HUES64 (cell line): ENCODE data around the gene KCNH1.
"Not testable (repeated sequence)": the region's sequence is repeated elsewhere in the genome, so short reads cannot be mapped to it uniquely, and the experiment has no call there.

Experiments
- H3K27ac ChIP-seq: 2 replicates; pipeline ENCODE4 v1.7.0; 2013; ENCODE audit warnings: low read depth, low read length, inconsistent platforms
- H3K27me3 ChIP-seq: 2 replicates; pipeline ENCODE4 v1.6.1; 2013; ENCODE audit warnings: mild to moderate bottlenecking, low read length; ENCODE audit not compliant: insufficient read depth
- H3K36me3 ChIP-seq: 2 replicates; pipeline ENCODE4 v1.6.1; 2013; ENCODE audit warnings: mild to moderate bottlenecking, low read length; ENCODE audit not compliant: insufficient read depth
- H3K4me1 ChIP-seq: 2 replicates; pipeline ENCODE4 v1.6.1; 2013; ENCODE audit warnings: mild to moderate bottlenecking, low read length, moderate library complexity; ENCODE audit not compliant: insufficient read depth
- H3K4me3 ChIP-seq: 2 replicates; pipeline ENCODE4 v1.5.1; 2013; ENCODE audit warnings: mild to moderate bottlenecking, low read length, moderate library complexity
- H3K9ac ChIP-seq: 2 replicates; pipeline ENCODE4 v1.6.1; 2013; ENCODE audit warnings: mild to moderate bottlenecking, low read depth, low read length
- H3K9me3 ChIP-seq: 2 replicates; pipeline ENCODE4 v1.6.1; 2013; ENCODE audit warnings: low read depth, low read length; ENCODE audit not compliant: insufficient read depth
- WGBS: fragments of 150-250, 120-280 bp; methylation state at CpG from one replicate; pipeline ENCODE4 v1.1.7; 2013; ENCODE audit warnings: missing lambda C conversion rate; 5-methylcytosine and 5-hydroxymethylcytosine counted together

KCNH1 gene

DNA sequence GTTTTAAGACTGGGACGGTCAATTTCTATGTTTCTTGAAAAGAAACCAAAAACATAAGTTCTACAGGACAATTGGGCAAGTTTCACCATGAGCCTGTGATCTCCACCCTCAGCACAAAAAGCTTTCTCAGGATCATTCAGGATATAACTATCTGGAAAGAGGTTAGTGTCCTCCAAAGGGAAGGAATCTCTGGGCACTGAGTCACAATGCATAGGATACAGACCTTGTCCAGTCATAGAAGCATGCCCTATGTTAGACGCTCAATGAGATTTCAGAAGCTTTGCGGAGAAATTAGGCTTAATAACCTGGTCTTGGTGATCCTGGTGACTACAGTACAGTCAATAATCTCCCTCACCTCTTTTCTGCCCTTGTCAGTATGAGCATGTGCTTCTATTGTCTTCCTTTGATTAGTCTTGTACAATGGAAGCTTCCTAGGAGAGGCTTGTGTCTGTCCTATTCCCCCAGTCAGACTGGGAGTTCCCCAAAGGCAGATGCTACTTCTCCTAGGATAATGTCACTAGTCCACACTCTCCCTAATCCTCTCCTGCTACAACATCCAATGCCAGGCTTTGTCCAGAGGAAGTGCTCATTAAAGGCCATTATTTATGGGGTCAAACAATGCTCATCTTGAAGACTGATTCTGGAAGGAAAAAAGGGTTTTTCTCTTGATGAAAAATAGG, 97.4 kb downstream of the KCNH1 start:
- Histone ChIP-seq H3K4me1 (peaks cover 2% of the 10 kb centered on the region; the same call in 1 of the 2 replicates), H3K27me3 (no peaks in the 10 kb centered on the region), H3K9me3 (0 out of 2 replicates have a peak, but pooled peaks cover 4% of the 10 kb centered on the region), H3K36me3 (no peaks in the 10 kb centered on the region), H3K27ac (no peak overlapping the region), H3K4me3 (no peak overlapping the region), H3K9ac (no peak overlapping the region)
- WGBS, result 96% methylated on average over 3 of the region's 3 CpGs

DNA sequence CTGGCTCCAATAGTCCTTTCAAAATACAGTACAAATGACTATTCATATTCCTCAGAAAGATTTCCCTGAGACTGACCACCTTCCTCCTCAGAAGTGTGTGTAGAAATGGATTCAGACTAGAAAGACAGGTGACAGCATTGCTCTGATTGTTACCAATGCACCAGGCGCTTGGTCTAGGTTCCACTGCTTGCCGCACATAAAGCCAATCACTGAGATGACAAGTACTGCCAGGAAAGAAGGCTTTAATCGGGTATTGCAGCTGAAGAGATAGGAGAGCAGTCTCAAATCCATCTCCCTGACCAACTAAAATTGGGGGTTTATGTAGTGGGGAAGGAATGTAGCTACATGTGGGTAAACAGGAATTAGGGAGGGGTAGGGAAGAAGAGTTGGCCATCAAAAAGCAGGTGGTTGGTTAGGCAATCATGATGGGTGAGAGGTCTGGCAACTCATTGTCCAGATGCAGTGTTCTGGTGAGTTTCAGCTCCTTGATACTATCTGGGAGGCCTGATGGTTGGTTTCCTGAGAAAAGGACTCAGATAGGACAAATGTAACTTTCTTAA, 98.0 kb downstream of the KCNH1 start:
- H3K4me1 ChIP-seq, result peaks cover 2% of the 10 kb centered on the region; the same call in 1 of the 2 replicates
- H3K36me3 ChIP-seq, result no peaks in the 10 kb centered on the region
- no peak overlapping the region for H3K9ac ChIP-seq
- WGBS, result 95% methylated on average over 3 of the region's 3 CpGs
- H3K27me3 ChIP-seq, result no peaks in the 10 kb centered on the region
- H3K27ac ChIP-seq, result no peak overlapping the region
- 0 out of 2 replicates have a peak, but pooled peaks cover 4% of the 10 kb centered on the region for H3K9me3 ChIP-seq
- H3K4me3 ChIP-seq, result no peak overlapping the region

DNA sequence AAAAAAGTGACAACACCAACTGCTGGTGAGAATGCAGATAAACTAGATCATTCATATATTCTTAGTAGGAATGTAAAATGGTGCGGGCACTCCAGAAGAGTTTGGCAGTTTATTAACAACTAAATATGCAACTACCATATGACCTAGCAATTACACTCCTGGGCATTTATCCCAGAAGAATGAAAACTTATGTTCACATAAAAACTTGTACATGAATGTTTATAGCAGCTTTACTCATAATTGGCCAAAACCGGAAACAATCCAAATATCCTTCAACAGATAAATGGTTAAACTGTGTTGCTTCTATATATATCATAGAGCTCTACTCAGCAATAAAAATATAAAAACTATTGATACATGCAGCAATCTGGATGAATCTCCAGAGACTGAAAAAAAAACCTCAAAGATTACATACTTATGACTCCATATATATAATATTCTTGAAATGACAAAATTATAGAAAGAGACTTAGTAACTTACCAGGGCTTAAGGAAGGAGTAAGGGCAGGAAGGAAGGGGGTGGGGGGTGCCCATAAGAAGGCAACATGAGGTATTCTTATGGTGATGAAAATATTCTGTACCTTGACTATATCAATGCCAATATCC, 99.9 kb downstream of the KCNH1 start:
- WGBS, result 100% methylated on average over 1 of the region's 2 CpGs
- H3K9me3 ChIP-seq, result 0 out of 2 replicates have a peak, but pooled peaks cover under 1% of the 10 kb centered on the region
- no peak overlapping the region for H3K4me3 ChIP-seq
- no peak overlapping the region for H3K9ac ChIP-seq
- peaks cover 2% of the 10 kb centered on the region; the same call in 1 of the 2 replicates for H3K4me1 ChIP-seq
- no peak overlapping the region for H3K27ac ChIP-seq
- H3K36me3 ChIP-seq, result no peaks in the 10 kb centered on the region
- H3K27me3 ChIP-seq, result no peaks in the 10 kb centered on the region

DNA sequence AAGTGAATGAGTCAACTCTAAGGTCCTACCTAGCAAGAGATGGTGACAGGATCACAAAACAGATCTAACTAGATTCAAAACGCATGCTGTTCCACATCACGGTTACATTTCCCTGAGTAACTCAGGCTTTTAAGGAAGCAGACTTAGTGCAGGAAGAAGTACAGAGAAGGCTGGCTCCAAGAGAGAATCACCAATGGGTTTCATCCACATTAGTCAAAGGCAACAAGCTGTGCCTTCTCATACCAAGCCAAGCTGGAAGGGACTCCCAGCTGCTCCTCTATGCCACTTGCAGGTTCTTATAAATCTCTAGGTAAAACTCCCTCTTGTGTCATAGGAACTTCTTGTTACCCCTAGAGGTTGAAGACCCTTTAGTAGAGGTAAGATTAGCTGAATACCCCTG, 109.0 kb downstream of the KCNH1 start:
- H3K27ac ChIP-seq, result no peak overlapping the region
- H3K27me3 ChIP-seq, result no peaks in the 10 kb centered on the region
- H3K9me3 ChIP-seq, result no peaks in the 10 kb centered on the region
- no peaks in the 10 kb centered on the region for H3K36me3 ChIP-seq
- WGBS, result 90% methylated on average over 2 of the region's 2 CpGs
- H3K4me1 ChIP-seq, result no peaks in the 10 kb centered on the region
- H3K4me3 ChIP-seq, result no peak overlapping the region
- H3K9ac ChIP-seq, result no peak overlapping the region

DNA sequence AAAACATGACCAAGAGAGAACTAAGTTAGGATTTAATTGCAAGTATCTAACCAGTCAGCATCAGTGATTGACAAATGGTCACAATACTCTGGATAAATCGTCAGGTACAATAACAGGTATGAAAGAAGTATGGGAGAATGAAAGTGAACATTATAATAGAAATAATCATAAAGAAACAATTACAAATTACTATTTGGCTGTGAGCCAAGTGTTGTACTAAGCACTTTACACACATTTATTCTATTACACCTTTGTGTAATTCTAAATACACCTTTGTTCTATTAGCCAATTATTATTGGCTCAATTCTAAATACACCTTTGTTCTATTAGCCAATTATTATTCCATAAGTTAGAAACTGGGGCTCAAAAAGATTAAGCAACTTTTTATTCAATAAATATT, 114.7 kb downstream of the KCNH1 start:
- no peak overlapping the region for H3K27ac ChIP-seq
- no peaks in the 10 kb centered on the region for H3K9me3 ChIP-seq
- H3K36me3 ChIP-seq, result no peaks in the 10 kb centered on the region
- no CpG with 5 or more reads among the region's 1 CpG for WGBS
- H3K4me1 ChIP-seq, result no peaks in the 10 kb centered on the region
- no peak overlapping the region for H3K4me3 ChIP-seq
- no peaks in the 10 kb centered on the region for H3K27me3 ChIP-seq
- no peak overlapping the region for H3K9ac ChIP-seq

DNA sequence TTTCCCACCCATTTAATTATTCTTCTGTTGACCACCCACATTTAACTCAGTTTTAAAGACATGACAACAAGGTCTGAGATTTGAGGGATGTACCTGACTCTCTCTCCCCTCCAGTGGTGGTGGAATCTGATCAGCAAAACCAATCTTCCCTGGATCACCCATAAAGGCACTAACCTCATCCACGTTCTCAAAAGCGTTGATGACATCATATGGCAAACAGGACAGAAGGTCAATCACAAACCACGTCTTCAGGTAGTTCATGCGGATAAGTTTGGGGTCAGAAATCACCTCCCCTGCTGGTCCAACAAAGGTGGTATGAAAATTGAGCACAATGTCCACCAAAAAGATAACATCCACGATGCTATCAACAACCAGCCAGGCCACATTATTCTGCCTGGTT, 115.3 kb downstream of the KCNH1 start:
- H3K9me3 ChIP-seq, result no peaks in the 10 kb centered on the region
- no peak overlapping the region for H3K4me3 ChIP-seq
- H3K27ac ChIP-seq, result no peak overlapping the region
- no peaks in the 10 kb centered on the region for H3K4me1 ChIP-seq
- no peaks in the 10 kb centered on the region for H3K27me3 ChIP-seq
- 93% methylated on average over 5 of the region's 5 CpGs for WGBS
- no peak overlapping the region for H3K9ac ChIP-seq
- H3K36me3 ChIP-seq, result no peaks in the 10 kb centered on the region

DNA sequence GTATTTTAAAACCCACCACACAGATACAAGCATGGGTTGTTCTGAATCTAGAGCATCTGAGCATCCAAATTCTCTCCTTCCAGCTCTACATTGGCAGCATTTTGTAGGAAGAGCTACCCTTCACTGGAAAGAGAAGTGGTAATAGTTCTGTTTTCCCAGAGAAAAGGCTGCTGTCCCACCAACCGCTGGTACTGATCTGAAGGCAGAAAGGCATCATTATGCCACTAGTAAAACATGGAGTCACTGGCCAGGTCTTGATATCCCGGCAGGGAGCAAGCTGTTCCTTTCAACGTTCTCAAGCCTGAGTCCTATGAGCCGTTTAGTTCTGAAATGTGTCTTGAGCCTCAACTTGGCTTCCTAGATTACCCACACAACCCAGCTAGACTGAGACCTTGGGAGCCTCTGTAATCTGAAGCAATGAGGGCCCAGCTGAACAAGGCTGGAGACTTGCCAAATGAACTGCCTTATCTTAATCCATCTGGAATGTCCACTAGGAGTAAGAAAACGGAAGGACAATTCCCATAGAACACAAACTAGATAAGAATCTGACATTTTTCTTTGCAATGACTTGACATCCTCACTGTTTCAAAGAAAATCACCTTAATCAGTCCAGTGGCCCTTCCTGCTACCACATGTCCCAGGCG, 116.8 kb downstream of the KCNH1 start:
- H3K9ac ChIP-seq, result no peak overlapping the region
- no peaks in the 10 kb centered on the region for H3K27me3 ChIP-seq
- no peak overlapping the region for H3K4me3 ChIP-seq
- no peaks in the 10 kb centered on the region for H3K9me3 ChIP-seq
- no peaks in the 10 kb centered on the region for H3K4me1 ChIP-seq
- WGBS, result 70% methylated on average over 6 of the region's 6 CpGs
- H3K27ac ChIP-seq, result no peak overlapping the region
- no peaks in the 10 kb centered on the region for H3K36me3 ChIP-seq

DNA sequence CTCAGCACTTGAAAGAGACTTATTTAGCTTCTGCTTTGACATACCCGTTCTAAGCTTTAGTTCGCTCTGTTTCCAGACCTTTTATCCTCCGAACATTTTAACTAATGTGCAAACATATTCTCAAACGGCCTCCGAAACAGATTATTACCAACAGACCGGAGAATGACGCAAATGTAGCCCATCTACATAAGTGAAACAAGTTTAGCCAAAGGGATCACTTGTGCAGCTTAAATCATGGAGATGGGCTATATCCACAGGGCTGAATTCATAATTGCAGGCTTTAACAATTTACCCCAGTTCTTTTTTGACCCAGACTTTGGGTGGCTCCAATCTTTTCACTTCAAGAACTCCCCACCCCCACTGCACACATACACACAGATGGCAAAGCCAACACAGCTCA, 119.7 kb downstream of the KCNH1 start:
- Histone ChIP-seq H3K27ac (no peak overlapping the region), H3K4me1 (no peaks in the 10 kb centered on the region), H3K27me3 (no peaks in the 10 kb centered on the region), H3K36me3 (no peaks in the 10 kb centered on the region), H3K4me3 (no peak overlapping the region), H3K9ac (no peak overlapping the region), H3K9me3 (no peaks in the 10 kb centered on the region)
- 74% methylated on average over 7 of the region's 7 CpGs for WGBS

DNA sequence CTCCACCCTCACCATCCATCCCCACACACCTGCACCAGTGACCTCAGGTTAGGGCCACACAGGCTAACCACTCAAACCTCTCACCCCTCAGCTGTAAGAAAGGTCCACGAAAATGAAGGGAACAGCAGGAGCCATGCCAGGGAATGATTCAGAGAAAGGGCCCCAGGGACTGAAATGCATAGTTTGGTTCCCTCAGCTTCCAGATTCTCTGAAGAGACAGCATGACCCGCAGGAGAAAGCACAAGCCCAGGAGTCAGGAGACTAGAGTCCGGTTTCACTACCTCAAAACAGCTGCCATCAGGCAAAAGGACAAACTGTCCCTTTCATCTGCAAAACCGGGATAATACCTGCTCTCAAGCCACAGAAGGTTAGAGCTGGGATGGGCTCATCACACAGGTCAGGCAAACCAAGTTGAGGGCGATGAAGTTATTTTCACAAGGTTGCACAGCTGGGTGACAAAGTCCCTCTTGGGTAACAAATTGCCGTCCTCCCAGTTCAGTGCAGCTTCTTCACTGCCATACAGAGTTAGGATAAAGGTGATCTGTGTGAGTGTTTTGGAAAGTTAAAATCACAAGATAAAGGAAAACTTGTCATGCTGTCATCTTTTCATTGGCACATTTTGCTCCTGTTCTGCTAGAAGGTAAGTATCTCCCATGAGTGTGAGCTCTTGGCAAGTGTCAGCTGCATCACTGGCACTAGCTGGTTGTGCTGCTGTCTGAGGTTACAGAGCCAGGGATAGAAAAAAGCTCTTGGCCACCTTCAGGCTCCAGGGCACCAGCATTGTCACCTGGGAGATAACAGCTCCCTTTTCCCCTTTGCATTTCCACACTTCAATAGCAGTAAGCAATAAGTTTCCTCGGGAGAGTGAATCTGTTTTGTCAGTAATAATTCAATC, 120.4 kb downstream of the KCNH1 start:
- WGBS, result 79% methylated on average over 7 of the region's 7 CpGs
- Histone ChIP-seq H3K27ac (no peak overlapping the region), H3K4me1 (no peaks in the 10 kb centered on the region), H3K9ac (no peak overlapping the region), H3K9me3 (no peaks in the 10 kb centered on the region), H3K4me3 (no peak overlapping the region), H3K27me3 (no peaks in the 10 kb centered on the region), H3K36me3 (no peaks in the 10 kb centered on the region)

DNA sequence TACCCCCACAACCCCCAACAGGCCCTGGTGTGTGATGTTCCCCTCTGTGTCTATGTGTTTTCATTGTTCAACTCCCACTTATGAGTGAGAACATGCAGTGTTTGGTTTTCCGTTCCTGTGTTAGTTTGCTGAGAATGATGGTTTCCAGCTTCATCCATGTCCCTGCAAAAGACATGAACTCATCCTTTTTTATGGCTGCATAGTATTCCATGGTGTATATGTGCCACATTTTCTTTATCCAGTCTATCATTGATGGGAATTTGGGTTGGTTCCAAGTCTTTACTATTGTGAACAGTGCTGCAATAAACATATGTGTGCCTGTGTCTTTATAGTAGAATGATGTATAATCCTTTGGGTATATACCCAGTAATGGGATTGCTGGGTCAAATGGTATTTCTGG, 122.8 kb downstream of the KCNH1 start:
- H3K27me3 ChIP-seq, H3K4me3 ChIP-seq, H3K9ac ChIP-seq, H3K4me1 ChIP-seq, H3K9me3 ChIP-seq, H3K36me3 ChIP-seq, H3K27ac ChIP-seq: not testable (repeated sequence)
- WGBS, result no CpG with 5 or more reads among the region's 1 CpG
